ENCODE data around the gene PTPN7.

GRCh38 chr1:202173993-202174392, 13.6 kb upstream of the PTPN7 start:
- TF ChIP-seq CTCF (IDR thresholded peaks at IDR 0.05) (no peak), POLR2AphosphoS5 (IDR thresholded peaks at IDR 0.05) (no peak), POLR2A (IDR thresholded peaks at IDR 0.05) (no peak), EP300 (IDR thresholded peaks at IDR 0.05) (no peak)
